GM19395 (cell line): ENCODE results near the gene PLEKHH1.
A peak's percentile ranks its signal among the peaks of the same experiment; 100 is the strongest.
"Not testable (repeated sequence)": the region's sequence is repeated elsewhere in the genome, so short reads cannot be mapped to it uniquely, and the experiment has no call there.

Experiments
- ATAC-seq: cut with Tn5 transposase; IDR thresholded peaks from one replicate; pipeline ENCODE4 v1.9.1; 2021; ENCODE audit warnings: mild to moderate bottlenecking, moderate library complexity; ENCODE audit not compliant: unreplicated experiment

The PLEKHH1 gene

GRCh38 chr14:67579636-67580035 is 46.5 kb downstream of the PLEKHH1 start:
- ATAC-seq: no peak

- no peak for ATAC-seq
Measured at GRCh38 chr14:67580336-67581171, 47.5 kb downstream of the PLEKHH1 start.

- ATAC-seq: no peak
Measured at GRCh38 chr14:67581643-67582042, 48.6 kb downstream of the PLEKHH1 start.

GRCh38 chr14:67582061-67582460 is 49.0 kb downstream of the PLEKHH1 start:
- ATAC-seq: no peak

- ATAC-seq: peak; percentile 60
Measured at GRCh38 chr14:67583711-67584644, 50.9 kb downstream of the PLEKHH1 start.

- no peak for ATAC-seq
Measured at GRCh38 chr14:67584978-67585377, 51.9 kb downstream of the PLEKHH1 start.

- ATAC-seq: no peak
Measured at GRCh38 chr14:67586369-67586768, 53.3 kb downstream of the PLEKHH1 start.

- no peak for ATAC-seq
Measured at GRCh38 chr14:67589204-67589770, 56.2 kb downstream of the PLEKHH1 start.

- not testable (repeated sequence) for ATAC-seq
Measured at GRCh38 chr14:67593650-67594049, 60.6 kb downstream of the PLEKHH1 start.

- ATAC-seq: no peak
Measured at GRCh38 chr14:67595392-67595791, 62.3 kb downstream of the PLEKHH1 start.

GRCh38 chr14:67599698-67600561 is 66.8 kb downstream of the PLEKHH1 start, which contains the start of gene PIGH:
Gene PIGH (minus strand): TSS chr14:67600268. CDS start chr14:67600203, 65 bp downstream.
- peak; percentile 89 for ATAC-seq

GRCh38 chr14:67600562-67600974 is 67.5 kb downstream of the PLEKHH1 start:
- ATAC-seq: not testable (repeated sequence)

GRCh38 chr14:67602076-67602475 is 69.0 kb downstream of the PLEKHH1 start:
- ATAC-seq: no peak

GRCh38 chr14:67602995-67603545 is 70.0 kb downstream of the PLEKHH1 start:
- ATAC-seq: peak; percentile 79

- no peak for ATAC-seq
Measured at GRCh38 chr14:67607646-67608045, 74.6 kb downstream of the PLEKHH1 start.

GRCh38 chr14:67609642-67610310 is 76.7 kb downstream of the PLEKHH1 start:
- ATAC-seq: no peak

GRCh38 chr14:67610491-67610890 is 77.4 kb downstream of the PLEKHH1 start:
- ATAC-seq: no peak

- no peak for ATAC-seq
Measured at GRCh38 chr14:67618617-67619063, 85.5 kb downstream of the PLEKHH1 start.
